HFFc6 (cell line): ENCODE results near the gene TTLL10. TPM values are rescaled to one million over a fixed set of nuclear protein-coding genes. Genes with fewer than 3 reads are reported as not detected.

Experiments
- DNase-seq: peaks from one replicate; pipeline ENCODE4 v3.0.0-alpha.2; 2018
- H3K27ac Mint-ChIP-seq: 2 replicates; pipeline ENCODE4 v1.8.0; 2020; ENCODE audit warnings: mild to moderate bottlenecking, mixed read lengths
- H3K27me3 Mint-ChIP-seq: 2 replicates; pipeline ENCODE4 v1.8.0; 2021; ENCODE audit warnings: mild to moderate bottlenecking, moderate library complexity, mixed read lengths; ENCODE audit not compliant: insufficient read depth
- H3K36me3 Mint-ChIP-seq: 2 replicates; pipeline ENCODE4 v1.8.0; 2021; ENCODE audit warnings: low read depth, mixed read lengths
- H3K4me1 Mint-ChIP-seq: 2 replicates; pipeline ENCODE4 v1.8.0; 2020; ENCODE audit warnings: low read depth, mixed read lengths
- H3K4me3 Mint-ChIP-seq: 2 replicates; pipeline ENCODE4 v1.8.0; 2020; ENCODE audit warnings: mild to moderate bottlenecking, moderate library complexity, mixed read lengths
- H3K9me3 Mint-ChIP-seq: 2 replicates; pipeline ENCODE4 v1.8.0; 2020; ENCODE audit warnings: mild to moderate bottlenecking, mixed read lengths
- total RNA-seq, 6 experiments: library from RNA; stranded (reverse); fragmentation: NEBNext Ultra II Directional; extraction: Animal tissue kit (Norgen Biotek cat#: 25700); gene quantifications; 2 replicates in 1 of 6; 3 replicates in 5 of 6; pipeline ENCODE4 v1.2.3, GENCODE V29; 2021
- TF ChIP-seq, protein P1 (sequence below): fragments of 200-600 bp; sonication (generic); IDR thresholded peaks from 2 replicates; pipeline ENCODE4 v1.5.0; 2021; ENCODE audit warnings: antibody characterized with exemption, mild to moderate bottlenecking

Gene TTLL10
- total RNA-seq, 6 experiments from 2014 or later: not detected

DNA sequence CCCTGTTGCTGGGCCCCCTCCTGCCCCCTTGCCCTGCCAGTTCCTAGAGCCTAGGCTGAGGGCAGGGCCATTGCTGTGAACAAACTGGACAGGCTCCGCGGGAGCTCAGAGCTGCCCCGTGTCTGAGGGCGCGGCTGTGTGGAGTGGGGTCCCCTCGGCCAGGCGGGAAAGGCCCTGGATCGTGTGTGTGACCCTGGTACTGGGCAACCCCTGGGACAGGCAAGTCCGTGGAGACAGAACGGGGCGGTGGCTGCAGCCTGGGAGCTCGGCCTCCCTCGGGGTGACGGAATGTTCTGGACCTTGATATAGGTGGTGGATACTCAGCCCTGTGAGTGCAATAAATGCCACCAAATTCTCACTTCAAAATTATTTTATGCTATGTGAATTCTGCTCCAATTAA is 30.0 kb upstream of the TTLL10 start:
- DNase-seq: no peak
- TF ChIP-seq, protein P1, sequence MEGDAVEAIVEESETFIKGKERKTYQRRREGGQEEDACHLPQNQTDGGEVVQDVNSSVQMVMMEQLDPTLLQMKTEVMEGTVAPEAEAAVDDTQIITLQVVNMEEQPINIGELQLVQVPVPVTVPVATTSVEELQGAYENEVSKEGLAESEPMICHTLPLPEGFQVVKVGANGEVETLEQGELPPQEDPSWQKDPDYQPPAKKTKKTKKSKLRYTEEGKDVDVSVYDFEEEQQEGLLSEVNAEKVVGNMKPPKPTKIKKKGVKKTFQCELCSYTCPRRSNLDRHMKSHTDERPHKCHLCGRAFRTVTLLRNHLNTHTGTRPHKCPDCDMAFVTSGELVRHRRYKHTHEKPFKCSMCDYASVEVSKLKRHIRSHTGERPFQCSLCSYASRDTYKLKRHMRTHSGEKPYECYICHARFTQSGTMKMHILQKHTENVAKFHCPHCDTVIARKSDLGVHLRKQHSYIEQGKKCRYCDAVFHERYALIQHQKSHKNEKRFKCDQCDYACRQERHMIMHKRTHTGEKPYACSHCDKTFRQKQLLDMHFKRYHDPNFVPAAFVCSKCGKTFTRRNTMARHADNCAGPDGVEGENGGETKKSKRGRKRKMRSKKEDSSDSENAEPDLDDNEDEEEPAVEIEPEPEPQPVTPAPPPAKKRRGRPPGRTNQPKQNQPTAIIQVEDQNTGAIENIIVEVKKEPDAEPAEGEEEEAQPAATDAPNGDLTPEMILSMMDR: no peak
- no peaks in the 10 kb centered on the region for H3K4me1 Mint-ChIP-seq
- H3K4me3 Mint-ChIP-seq: no peak overlapping the region
- peaks cover 8% of the 10 kb centered on the region for H3K27me3 Mint-ChIP-seq
- no peaks in the 10 kb centered on the region for H3K36me3 Mint-ChIP-seq
- no peak overlapping the region for H3K27ac Mint-ChIP-seq
- H3K9me3 Mint-ChIP-seq: no peaks in the 10 kb centered on the region

DNA sequence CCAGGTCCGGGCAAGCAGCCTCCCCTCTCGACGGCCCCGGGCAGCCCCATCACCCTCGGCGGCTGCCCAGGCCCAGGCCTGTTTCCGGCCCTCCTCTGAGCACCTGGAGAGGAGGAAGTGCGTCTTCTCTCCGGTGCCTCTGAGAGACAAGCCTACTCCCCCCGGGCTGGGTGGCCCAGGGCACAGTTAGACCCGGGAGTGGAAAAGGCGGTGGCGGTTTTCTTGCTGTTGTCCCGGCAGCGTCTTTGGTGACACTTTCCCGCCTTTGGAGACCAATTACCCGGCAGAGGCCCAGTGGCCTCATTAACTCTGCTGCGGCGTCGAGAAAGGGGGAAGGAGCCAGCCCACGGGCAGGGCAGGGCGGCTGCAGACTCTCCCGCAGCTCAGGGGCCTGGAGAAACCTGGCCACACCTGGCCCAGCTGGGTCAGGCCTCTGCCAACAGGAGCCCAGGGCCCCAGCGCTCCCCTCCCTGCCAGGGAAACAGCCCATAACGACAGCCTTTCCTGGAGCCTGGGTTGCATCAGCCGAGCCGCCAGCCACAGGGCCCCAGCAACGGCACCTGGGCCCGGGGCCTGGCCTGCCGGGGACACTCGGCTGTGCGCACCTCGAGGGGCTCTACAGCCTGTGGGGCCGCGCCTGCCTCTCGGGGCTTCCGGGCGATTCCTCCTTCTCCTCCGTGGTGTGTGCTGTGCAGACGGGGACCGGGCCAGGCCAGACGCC is 29.4 kb upstream of the TTLL10 start:
- TF ChIP-seq, protein P1: no peak
- no peak overlapping the region for H3K4me3 Mint-ChIP-seq
- H3K4me1 Mint-ChIP-seq: no peaks in the 10 kb centered on the region
- H3K9me3 Mint-ChIP-seq: no peaks in the 10 kb centered on the region
- H3K27me3 Mint-ChIP-seq: peaks cover 8% of the 10 kb centered on the region
- no peak overlapping the region for H3K27ac Mint-ChIP-seq
- H3K36me3 Mint-ChIP-seq: no peaks in the 10 kb centered on the region
- DNase-seq: no peak

DNA sequence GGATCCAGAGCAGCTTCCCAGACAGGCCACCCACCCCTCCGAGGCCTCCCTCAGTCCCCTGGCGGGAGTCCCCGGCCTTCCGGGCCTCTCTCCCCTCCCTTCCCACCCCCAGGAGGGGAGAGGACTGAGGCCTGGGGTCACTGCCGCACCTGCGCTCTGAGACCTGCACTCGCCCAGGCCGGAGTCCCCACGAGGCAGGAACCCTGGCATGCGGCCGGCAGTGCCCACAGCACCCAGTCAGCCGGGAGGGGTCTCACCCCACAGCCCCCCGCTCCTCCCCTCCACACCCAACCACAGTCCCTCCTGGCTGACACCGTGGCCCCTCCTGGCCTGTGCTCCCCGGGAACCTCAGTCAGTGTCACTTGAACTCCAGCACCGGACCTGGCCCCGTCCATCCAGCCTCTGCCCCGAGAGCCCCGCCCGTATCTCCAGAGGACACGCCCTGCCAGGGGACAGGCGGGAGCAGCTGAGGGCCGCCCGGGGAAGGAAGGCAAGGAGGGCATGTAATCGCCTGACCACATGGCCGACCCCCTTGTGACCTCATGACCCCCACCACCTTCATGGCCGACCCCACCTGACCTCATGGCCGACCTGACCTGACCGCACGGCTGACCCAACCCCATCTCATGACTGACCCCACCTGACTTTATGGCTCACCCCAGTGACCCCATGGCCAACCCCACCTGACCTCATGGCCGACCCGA is 28.7 kb upstream of the TTLL10 start:
- no peaks in the 10 kb centered on the region for H3K36me3 Mint-ChIP-seq
- no peaks in the 10 kb centered on the region for H3K9me3 Mint-ChIP-seq
- TF ChIP-seq, protein P1: no peak
- H3K27ac Mint-ChIP-seq: no peak overlapping the region
- peaks cover 8% of the 10 kb centered on the region for H3K27me3 Mint-ChIP-seq
- H3K4me1 Mint-ChIP-seq: no peaks in the 10 kb centered on the region
- H3K4me3 Mint-ChIP-seq: no peak overlapping the region
- DNase-seq: no peak

DNA sequence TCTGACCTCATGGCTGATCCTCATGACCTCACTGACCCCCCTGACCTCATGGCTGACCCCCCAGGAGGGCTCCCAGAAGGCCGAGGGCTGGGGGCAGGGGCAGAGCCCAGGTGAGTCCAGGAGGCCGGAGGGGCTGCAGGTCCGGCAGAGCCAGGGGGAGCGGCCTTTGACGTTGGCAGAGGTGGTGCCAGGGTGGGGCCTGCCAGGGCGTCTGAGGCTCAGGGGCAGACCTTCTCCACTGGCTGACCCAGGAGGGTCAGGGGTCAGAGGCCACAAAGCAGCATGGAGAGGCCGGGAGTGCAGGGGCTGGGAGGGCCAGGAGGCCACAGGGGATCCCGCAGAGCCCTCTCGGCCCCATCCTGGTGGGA is 28.1 kb upstream of the TTLL10 start:
- H3K4me3 Mint-ChIP-seq: no peak overlapping the region
- peaks cover 8% of the 10 kb centered on the region for H3K27me3 Mint-ChIP-seq
- no peaks in the 10 kb centered on the region for H3K9me3 Mint-ChIP-seq
- TF ChIP-seq, protein P1: no peak
- no peak for DNase-seq
- no peaks in the 10 kb centered on the region for H3K36me3 Mint-ChIP-seq
- no peaks in the 10 kb centered on the region for H3K4me1 Mint-ChIP-seq
- H3K27ac Mint-ChIP-seq: no peak overlapping the region

DNA sequence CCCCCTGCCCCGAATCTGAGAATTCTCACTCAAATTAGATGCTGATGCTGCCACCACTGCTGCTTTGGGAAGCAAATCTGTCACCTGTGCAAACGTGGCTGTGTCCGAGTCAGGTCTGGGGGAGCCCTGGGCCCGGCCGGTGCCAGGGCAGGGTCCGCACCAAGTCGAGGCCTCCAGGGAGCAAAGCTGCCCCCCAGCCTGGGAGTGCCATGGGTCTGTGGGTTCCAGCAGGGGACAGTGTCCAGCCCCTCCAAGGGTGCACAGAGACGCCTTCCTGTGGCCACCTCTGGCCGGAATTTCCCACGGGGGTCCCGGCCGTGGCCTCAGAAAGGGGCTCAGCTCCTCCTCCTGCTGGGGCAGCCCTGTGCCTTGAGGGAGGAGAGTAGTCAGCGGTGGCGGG is 27.7 kb upstream of the TTLL10 start:
- Mint-ChIP-seq H3K4me3 (no peak overlapping the region), H3K4me1 (no peaks in the 10 kb centered on the region), H3K27ac (no peak overlapping the region), H3K36me3 (no peaks in the 10 kb centered on the region), H3K27me3 (peaks cover 8% of the 10 kb centered on the region), H3K9me3 (no peaks in the 10 kb centered on the region)
- TF ChIP-seq, protein P1: no peak
- no peak for DNase-seq
